Hepatocyte (in vitro differentiated cells): ENCODE measurements around the gene CEP170B. TPM values are rescaled to one million over a fixed set of nuclear protein-coding genes. Genes with fewer than 3 reads are reported as not detected.

Experiments used
- DNase-seq: peaks from one replicate; pipeline ENCODE4 v3.0.0-alpha.2; 2016; ENCODE audit warnings: low spot score
- H2AFZ ChIP-seq: fragments of 200-600 bp; sonication (generic); 2 replicates; pipeline ENCODE4 v1.6.0; 2016; ENCODE audit warnings: antibody characterized with exemption, mild to moderate bottlenecking
- H3K27ac ChIP-seq: fragments of 200-600 bp; sonication (generic); 2 replicates; pipeline ENCODE4 v1.5.1; 2016; ENCODE audit warnings: mild to moderate bottlenecking
- H3K27me3 ChIP-seq: fragments of 200-600 bp; sonication (generic); 2 replicates; pipeline ENCODE4 v1.6.1; 2016
- H3K36me3 ChIP-seq: fragments of 200-600 bp; sonication (generic); replicated peaks from 2 replicates; pipeline ENCODE4 v1.5.1; 2016; ENCODE audit warnings: low read depth; ENCODE audit not compliant: insufficient read depth
- H3K4me1 ChIP-seq: fragments of 200-600 bp; sonication (generic); 2 replicates; pipeline ENCODE4 v1.5.1; 2016; ENCODE audit warnings: mild to moderate bottlenecking, moderate library complexity; ENCODE audit not compliant: insufficient read depth
- H3K4me2 ChIP-seq: fragments of 200-600 bp; sonication (generic); 2 replicates; pipeline ENCODE4 v1.6.0; 2016
- H3K4me3 ChIP-seq: fragments of 200-600 bp; sonication (generic); 2 replicates; pipeline ENCODE4 v1.5.1; 2016; ENCODE audit warnings: mild to moderate bottlenecking
- H3K79me2 ChIP-seq: fragments of 200-600 bp; sonication (generic); 2 replicates; pipeline ENCODE4 v1.6.0; 2017; ENCODE audit warnings: mild to moderate bottlenecking
- H3K9me2 ChIP-seq: fragments of 200-600 bp; sonication (generic); replicated peaks from 2 replicates; pipeline ENCODE4 v1.6.0; 2017; ENCODE audit warnings: mild to moderate bottlenecking; ENCODE audit not compliant: insufficient read depth
- H3K9me3 ChIP-seq: fragments of 200-600 bp; sonication (generic); 2 replicates; pipeline ENCODE4 v1.5.1; 2016; ENCODE audit warnings: low read depth, mild to moderate bottlenecking
- H4K20me1 ChIP-seq: fragments of 200-600 bp; sonication (generic); 2 replicates; pipeline ENCODE4 v1.6.0; 2016; ENCODE audit warnings: mild to moderate bottlenecking; ENCODE audit not compliant: insufficient read depth, poor library complexity, severe bottlenecking
- EZH2 ChIP-seq: fragments of 200-600 bp; sonication (generic); IDR thresholded peaks from 2 replicates; pipeline ENCODE4 v1.6.1; 2016; ENCODE audit warnings: antibody characterized with exemption, mild to moderate bottlenecking, borderline replicate concordance
- EZH2phosphoT487 ChIP-seq: fragments of 200-600 bp; sonication (generic); IDR thresholded peaks from one replicate; pipeline ENCODE4 v1.6.1; 2018; ENCODE audit warnings: antibody characterized with exemption, mild to moderate bottlenecking, low read depth, moderate library complexity; ENCODE audit not compliant: unreplicated experiment, severe bottlenecking
- WGBS: methylation state at CpG from one replicate; pipeline ENCODE4 v1.1.6; 2016; ENCODE audit warnings: low lambda C conversion rate; ENCODE audit errors: missing lambda C conversion rate; 5-methylcytosine and 5-hydroxymethylcytosine counted together
- polyA plus RNA-seq: library from polyadenylated mRNA; unstranded; fragments of >200 nt; fragmentation: Nextera tagmentation; extraction: Ambion mirVana; gene quantifications from 2 replicates; pipeline ENCODE4 v1.2.1, GENCODE V29; 2016
- total RNA-seq: library from RNA; depleted of rRNA; stranded (reverse); fragments of >200 nt; gene quantifications from 2 replicates; pipeline ENCODE4 v1.2.3, GENCODE V29; 2014
- TF ChIP-seq, protein P1 (sequence below): fragments of 200-600 bp; sonication (generic); IDR thresholded peaks from 2 replicates; pipeline ENCODE4 v1.5.1; 2016; ENCODE audit warnings: antibody characterized with exemption, mild to moderate bottlenecking; ENCODE audit not compliant: poor library complexity

CEP170B gene
- total and polyA plus RNA-seq, 2 experiments from 2014 or later = 7.6 to 20.3 TPM

DNA sequence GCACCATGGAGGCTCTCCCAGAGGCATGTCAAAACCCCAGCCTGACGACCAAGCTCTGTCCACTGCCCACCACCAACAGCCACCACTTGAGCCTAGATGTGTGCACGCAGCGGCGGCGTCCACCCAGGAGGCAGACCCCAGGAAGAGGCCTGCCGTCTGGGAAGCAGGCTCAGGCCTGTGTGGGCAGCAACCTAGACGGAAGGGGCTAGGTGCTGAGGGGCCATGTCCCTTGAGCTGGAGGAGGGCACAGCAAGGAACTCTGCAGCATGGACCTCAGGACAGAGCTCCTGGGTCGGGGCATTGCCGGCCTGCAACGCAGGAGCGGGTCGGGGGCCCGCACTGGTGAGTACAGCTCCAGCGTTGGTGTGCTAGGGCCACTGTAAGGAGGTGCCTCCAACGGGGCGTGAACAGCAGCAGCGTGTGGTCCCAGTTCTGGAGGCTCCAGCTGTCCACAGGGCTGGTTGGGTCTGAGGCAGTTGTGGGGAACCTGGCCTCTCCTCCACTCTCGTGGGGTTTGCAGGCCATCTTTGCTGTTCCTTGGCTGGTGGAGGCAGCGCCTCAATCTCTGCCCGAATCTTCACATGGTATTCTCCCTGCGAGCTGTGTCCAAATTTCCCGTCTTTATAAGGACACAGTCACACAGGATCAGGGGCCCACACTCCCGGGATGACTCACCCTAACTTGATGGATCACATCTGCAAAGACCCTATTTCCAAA, 43.7 kb upstream of the CEP170B start:
- peaks cover 14% of the 10 kb centered on the region for H3K4me1 ChIP-seq
- no peaks in the 10 kb centered on the region for H3K9me2 ChIP-seq
- no peaks in the 10 kb centered on the region for H3K9me3 ChIP-seq
- WGBS = 87% methylated on average over 23 of the region's 23 CpGs
- H3K4me3 ChIP-seq = no peak overlapping the region
- H3K27ac ChIP-seq = no peak overlapping the region
- TF ChIP-seq EZH2 = no peak
- no peak for TF ChIP-seq EZH2phosphoT487
- no peaks in the 10 kb centered on the region for H3K36me3 ChIP-seq
- DNase-seq = peak; percentile 1
- H2AFZ ChIP-seq = no peak overlapping the region
- no peaks in the 10 kb centered on the region for H4K20me1 ChIP-seq
- H3K79me2 ChIP-seq = peaks cover 19% of the 10 kb centered on the region
- no peaks in the 10 kb centered on the region for H3K27me3 ChIP-seq
- no peak overlapping the region for H3K4me2 ChIP-seq

- H4K20me1 ChIP-seq = no peaks in the 10 kb centered on the region
- no peaks in the 10 kb centered on the region for H3K27me3 ChIP-seq
- no peak overlapping the region for H3K4me3 ChIP-seq
- 88% methylated on average over 27 of the region's 27 CpGs for WGBS
- no peak overlapping the region for H3K27ac ChIP-seq
- peak; percentile 4 for DNase-seq
- no peak overlapping the region for H3K4me2 ChIP-seq
- peaks cover 12% of the 10 kb centered on the region for H3K79me2 ChIP-seq
- no peaks in the 10 kb centered on the region for H3K9me2 ChIP-seq
- peaks cover 14% of the 10 kb centered on the region for H3K4me1 ChIP-seq
- H3K36me3 ChIP-seq = no peaks in the 10 kb centered on the region
- no peak overlapping the region for H2AFZ ChIP-seq
- no peaks in the 10 kb centered on the region for H3K9me3 ChIP-seq
- no peak for TF ChIP-seq EZH2
- TF ChIP-seq, protein P1, sequence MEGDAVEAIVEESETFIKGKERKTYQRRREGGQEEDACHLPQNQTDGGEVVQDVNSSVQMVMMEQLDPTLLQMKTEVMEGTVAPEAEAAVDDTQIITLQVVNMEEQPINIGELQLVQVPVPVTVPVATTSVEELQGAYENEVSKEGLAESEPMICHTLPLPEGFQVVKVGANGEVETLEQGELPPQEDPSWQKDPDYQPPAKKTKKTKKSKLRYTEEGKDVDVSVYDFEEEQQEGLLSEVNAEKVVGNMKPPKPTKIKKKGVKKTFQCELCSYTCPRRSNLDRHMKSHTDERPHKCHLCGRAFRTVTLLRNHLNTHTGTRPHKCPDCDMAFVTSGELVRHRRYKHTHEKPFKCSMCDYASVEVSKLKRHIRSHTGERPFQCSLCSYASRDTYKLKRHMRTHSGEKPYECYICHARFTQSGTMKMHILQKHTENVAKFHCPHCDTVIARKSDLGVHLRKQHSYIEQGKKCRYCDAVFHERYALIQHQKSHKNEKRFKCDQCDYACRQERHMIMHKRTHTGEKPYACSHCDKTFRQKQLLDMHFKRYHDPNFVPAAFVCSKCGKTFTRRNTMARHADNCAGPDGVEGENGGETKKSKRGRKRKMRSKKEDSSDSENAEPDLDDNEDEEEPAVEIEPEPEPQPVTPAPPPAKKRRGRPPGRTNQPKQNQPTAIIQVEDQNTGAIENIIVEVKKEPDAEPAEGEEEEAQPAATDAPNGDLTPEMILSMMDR = no peak
- no peak for TF ChIP-seq EZH2phosphoT487
These were observed 43.0 kb upstream of the CEP170B start for GRCh38 chr14:104821971-104822608.

DNA sequence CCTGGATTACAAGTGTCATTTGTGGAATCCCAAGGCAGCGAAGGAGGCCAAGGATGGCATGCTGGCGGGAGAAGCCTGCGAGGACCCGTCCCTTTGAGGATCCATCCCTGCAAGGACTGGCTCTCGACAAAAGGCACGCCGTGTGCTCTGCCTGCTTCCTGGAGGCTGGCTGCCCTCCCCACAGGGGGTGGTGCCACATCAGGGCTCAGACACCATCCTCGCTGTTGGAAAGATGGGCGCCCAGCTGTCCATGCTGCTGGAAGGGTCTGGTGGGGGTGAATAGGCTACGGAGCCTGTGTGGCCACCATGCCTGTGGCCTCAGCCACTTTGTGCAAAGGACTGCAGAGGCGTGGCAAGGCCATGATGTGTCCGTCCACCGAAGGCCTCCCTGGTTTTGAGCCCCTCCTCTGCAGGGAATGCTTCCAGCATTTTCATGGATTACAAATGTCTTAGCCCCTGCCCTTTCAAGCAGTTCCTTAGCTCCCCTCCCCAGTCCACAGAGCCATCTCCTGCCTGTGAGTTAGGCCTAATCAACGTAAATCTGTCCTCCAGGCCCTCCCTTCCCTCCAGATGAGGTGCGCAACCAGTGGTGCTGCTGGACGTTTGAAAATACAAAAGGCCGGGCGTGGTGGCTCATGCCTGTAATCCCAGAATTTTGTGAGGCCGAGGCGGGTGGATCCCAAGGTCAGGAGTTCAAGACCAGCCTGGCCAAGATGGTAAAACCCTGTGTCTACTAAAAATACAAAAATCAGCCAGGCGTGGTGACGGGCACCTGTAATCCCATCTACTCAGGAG, 42.0 kb upstream of the CEP170B start:
- Histone ChIP-seq H3K4me1 (peaks cover 10% of the 10 kb centered on the region), H3K4me2 (no peak overlapping the region), H3K36me3 (no peaks in the 10 kb centered on the region), H3K9me3 (no peaks in the 10 kb centered on the region), H3K79me2 (peaks cover 3% of the 10 kb centered on the region), H4K20me1 (no peaks in the 10 kb centered on the region), H3K9me2 (no peaks in the 10 kb centered on the region), H3K27me3 (no peaks in the 10 kb centered on the region), H2AFZ (no peak overlapping the region), H3K4me3 (no peak overlapping the region), H3K27ac (no peak overlapping the region)
- peak; percentile 6 for DNase-seq
- TF ChIP-seq EZH2 (no peak), EZH2phosphoT487 (no peak)
- TF ChIP-seq, protein P1 = no peak
- 89% methylated on average over 22 of the region's 22 CpGs for WGBS
